ENCODE results near the gene PJVK. TPM values are rescaled to one million over a fixed set of nuclear protein-coding genes. Genes with fewer than 3 reads are reported as not detected.

Gene PJVK
- total and polyA plus RNA-seq, 2 experiments from 2014 or later: 3.9 to 4.6 TPM

DNA sequence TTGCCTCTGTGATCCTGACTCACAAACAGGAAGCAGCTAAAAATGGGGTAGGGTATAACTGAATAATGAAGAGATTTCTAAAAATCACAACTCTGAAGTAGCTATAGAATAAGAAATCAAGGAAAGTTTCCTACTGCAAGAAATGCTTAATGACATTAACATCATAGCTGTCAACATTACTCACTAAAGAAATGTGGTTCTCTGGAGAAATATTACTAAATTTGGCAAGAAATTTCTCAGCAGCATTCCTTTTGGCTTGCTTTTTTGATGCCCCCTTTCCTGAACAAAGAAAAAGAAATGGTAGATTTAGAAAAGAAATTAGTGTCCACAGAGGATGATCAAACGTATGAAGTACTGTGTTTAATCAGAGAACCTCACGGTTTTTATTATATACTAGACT, 9.8 kb upstream of the PJVK start:
- TF ChIP-seq, protein P1, sequence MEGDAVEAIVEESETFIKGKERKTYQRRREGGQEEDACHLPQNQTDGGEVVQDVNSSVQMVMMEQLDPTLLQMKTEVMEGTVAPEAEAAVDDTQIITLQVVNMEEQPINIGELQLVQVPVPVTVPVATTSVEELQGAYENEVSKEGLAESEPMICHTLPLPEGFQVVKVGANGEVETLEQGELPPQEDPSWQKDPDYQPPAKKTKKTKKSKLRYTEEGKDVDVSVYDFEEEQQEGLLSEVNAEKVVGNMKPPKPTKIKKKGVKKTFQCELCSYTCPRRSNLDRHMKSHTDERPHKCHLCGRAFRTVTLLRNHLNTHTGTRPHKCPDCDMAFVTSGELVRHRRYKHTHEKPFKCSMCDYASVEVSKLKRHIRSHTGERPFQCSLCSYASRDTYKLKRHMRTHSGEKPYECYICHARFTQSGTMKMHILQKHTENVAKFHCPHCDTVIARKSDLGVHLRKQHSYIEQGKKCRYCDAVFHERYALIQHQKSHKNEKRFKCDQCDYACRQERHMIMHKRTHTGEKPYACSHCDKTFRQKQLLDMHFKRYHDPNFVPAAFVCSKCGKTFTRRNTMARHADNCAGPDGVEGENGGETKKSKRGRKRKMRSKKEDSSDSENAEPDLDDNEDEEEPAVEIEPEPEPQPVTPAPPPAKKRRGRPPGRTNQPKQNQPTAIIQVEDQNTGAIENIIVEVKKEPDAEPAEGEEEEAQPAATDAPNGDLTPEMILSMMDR (IDR thresholded peaks at IDR 0.05; ENCODE audit: poor library complexity): no peak
- no peak for TF ChIP-seq EZH2phosphoT487 (IDR thresholded peaks at IDR 0.05; ENCODE audit: low read depth, severe bottlenecking, unreplicated experiment)
- TF ChIP-seq EZH2 (IDR thresholded peaks at IDR 0.05; ENCODE audit: borderline replicate concordance): no peak
- Histone ChIP-seq H3K79me2 (peaks cover 4% of the 10 kb centered on the region), H4K20me1 (ENCODE audit: insufficient read depth, poor library complexity, severe bottlenecking) (no peaks in the 10 kb centered on the region), H3K9me2 (replicated peaks; ENCODE audit: insufficient read depth) (no peaks in the 10 kb centered on the region), H3K27me3 (no peaks in the 10 kb centered on the region), H3K9me3 (ENCODE audit: low read depth) (no peaks in the 10 kb centered on the region), H3K27ac (no peak overlapping the region), H2AFZ (no peak overlapping the region), H3K4me1 (ENCODE audit: insufficient read depth) (no peaks in the 10 kb centered on the region), H3K4me2 (no peak overlapping the region), H3K4me3 (no peak overlapping the region), H3K36me3 (replicated peaks; ENCODE audit: insufficient read depth, low read depth) (no peaks in the 10 kb centered on the region)
- no peak for DNase-seq (ENCODE audit: low spot score)
- 86% methylated on average over 2 of the region's 2 CpGs for WGBS (ENCODE audit: low lambda C conversion rate, missing lambda C conversion rate)

DNA sequence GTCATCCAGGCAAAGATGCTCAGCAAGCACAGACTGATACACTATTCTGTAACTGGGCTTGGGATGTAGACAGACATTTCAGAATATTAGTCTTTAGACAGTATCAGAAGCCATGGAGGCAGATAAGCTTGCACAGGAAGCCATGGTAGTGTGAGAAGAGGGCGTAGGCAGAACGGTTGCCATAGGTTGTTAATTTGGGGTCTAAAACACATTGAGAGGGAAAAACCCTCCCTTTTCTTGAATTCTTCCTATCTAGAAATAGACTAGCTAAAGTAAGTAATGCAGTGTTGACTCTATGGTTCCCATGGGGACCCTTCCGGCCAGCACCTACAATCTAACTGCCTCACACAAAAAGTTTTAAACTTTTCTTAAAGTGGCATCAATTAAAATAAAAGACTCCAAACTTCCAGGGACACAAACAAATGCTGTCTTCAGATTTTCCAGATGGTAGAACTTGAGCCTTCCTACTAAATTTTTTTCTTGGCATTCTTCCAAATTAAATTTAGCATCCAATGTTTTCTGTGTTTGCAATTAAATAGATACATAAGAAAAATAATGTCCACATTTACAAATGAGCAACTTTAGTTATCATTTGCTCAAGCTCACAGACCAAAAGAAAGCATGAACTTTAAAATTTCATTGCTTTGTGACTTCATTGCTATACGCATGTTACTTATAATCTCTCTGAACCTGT, 2.1 kb upstream of the PJVK start:
- H3K9me3 ChIP-seq (ENCODE audit: low read depth): no peaks in the 10 kb centered on the region
- no peak for DNase-seq (ENCODE audit: low spot score)
- peaks cover 21% of the 10 kb centered on the region for H4K20me1 ChIP-seq (ENCODE audit: insufficient read depth, poor library complexity, severe bottlenecking)
- H3K4me1 ChIP-seq (ENCODE audit: insufficient read depth): peaks cover 16% of the 10 kb centered on the region
- H3K4me3 ChIP-seq: peak overlapping the region; percentile 66
- H2AFZ ChIP-seq: no peak overlapping the region
- no peaks in the 10 kb centered on the region for H3K27me3 ChIP-seq
- peak overlapping the region; percentile 99 for H3K27ac ChIP-seq
- TF ChIP-seq EZH2phosphoT487 (IDR thresholded peaks at IDR 0.05; ENCODE audit: low read depth, severe bottlenecking, unreplicated experiment) (no peak), EZH2 (IDR thresholded peaks at IDR 0.05; ENCODE audit: borderline replicate concordance) (no peak)
- TF ChIP-seq, protein P1 (IDR thresholded peaks at IDR 0.05; ENCODE audit: poor library complexity): no peak
- no peaks in the 10 kb centered on the region for H3K9me2 ChIP-seq (replicated peaks; ENCODE audit: insufficient read depth)
- H3K36me3 ChIP-seq (replicated peaks; ENCODE audit: insufficient read depth, low read depth): no peaks in the 10 kb centered on the region
- H3K4me2 ChIP-seq: peak overlapping the region; percentile 92
- peaks cover 39% of the 10 kb centered on the region for H3K79me2 ChIP-seq
- WGBS (ENCODE audit: low lambda C conversion rate, missing lambda C conversion rate): 79% methylated on average over 4 of the region's 4 CpGs

DNA sequence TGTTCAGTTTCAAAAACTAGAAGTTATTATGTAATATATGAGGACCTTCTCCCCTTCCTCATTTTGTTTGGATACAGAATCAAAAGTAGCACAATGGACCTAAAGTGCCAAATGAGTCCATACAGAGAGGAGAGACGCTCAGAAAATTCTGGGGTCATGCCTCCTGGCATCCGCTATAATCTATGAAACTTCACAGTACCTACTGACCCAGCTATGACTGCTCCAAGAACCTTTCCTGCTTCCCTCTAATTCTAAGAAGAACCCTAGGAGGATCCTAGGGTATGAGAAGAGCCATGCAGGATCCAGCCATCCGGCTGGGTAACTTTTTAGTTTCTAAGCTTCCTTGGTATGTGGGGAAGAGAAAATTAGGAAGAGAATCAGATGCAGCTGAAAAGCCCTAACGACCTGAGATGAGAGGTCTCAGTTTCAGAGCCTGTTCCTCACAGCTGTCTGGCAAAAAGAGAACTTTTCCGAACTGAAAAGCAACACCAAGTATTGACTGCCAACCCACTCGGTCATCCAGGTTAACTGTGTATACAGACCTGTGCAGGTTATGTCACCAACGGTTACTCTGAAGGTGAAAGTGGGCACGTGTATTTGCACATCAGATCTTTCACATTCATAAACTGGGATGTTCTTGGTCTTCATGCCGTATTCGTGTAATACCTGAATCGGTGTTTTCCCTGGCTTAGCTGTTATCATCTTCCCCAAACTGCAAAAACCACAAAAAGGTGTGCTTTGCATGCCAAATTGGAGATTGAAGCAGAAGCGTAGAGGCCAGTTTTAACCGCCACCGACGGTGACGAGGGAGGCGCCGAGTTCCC, 1.3 kb upstream of the PJVK start:
- 13% methylated on average over 18 of the region's 18 CpGs for WGBS (ENCODE audit: low lambda C conversion rate, missing lambda C conversion rate)

More for the DNA sequence above, 1.3 kb upstream of the PJVK start:
- DNase-seq (ENCODE audit: low spot score): peak; percentile 37
- Histone ChIP-seq H3K9me3 (ENCODE audit: low read depth) (no peaks in the 10 kb centered on the region), H2AFZ (peak overlapping the region; percentile 55), H3K4me3 (peak overlapping the region; percentile 66), H4K20me1 (ENCODE audit: insufficient read depth, poor library complexity, severe bottlenecking) (peaks cover 21% of the 10 kb centered on the region), H3K4me1 (ENCODE audit: insufficient read depth) (peaks cover 16% of the 10 kb centered on the region), H3K36me3 (replicated peaks; ENCODE audit: insufficient read depth, low read depth) (no peaks in the 10 kb centered on the region), H3K27me3 (no peaks in the 10 kb centered on the region), H3K9me2 (replicated peaks; ENCODE audit: insufficient read depth) (no peaks in the 10 kb centered on the region), H3K27ac (peak overlapping the region; percentile 99), H3K4me2 (peak overlapping the region; percentile 92), H3K79me2 (peaks cover 39% of the 10 kb centered on the region)
- TF ChIP-seq EZH2 (IDR thresholded peaks at IDR 0.05; ENCODE audit: borderline replicate concordance) (no peak), EZH2phosphoT487 (IDR thresholded peaks at IDR 0.05; ENCODE audit: low read depth, severe bottlenecking, unreplicated experiment) (no peak)
- TF ChIP-seq, protein P1 (IDR thresholded peaks at IDR 0.05; ENCODE audit: poor library complexity): no peak

All from hepatocyte (in vitro differentiated cells).